Liver (tissue), 9 donors: ENCODE measurements around the gene UNC13D. TPM values are rescaled to one million over a fixed set of nuclear protein-coding genes. Genes with fewer than 3 reads are reported as not detected.
"Not testable (repeated sequence)": the region's sequence is repeated elsewhere in the genome, so short reads cannot be mapped to it uniquely, and the experiment has no call there.

ENCODE experiments used
- DNase-seq: peaks from one replicate; pipeline ENCODE4 v3.0.0-alpha.2; 2017; ENCODE audit warnings: low spot score
- H3K27ac ChIP-seq, 2 donors: one replicate each; pipeline ENCODE4 v1.7.0; 2013; ENCODE audit warnings: inconsistent platforms in 2 of 2, low read length in 2 of 2, control low read depth in 1 of 2, low read depth in 1 of 2, mild to moderate bottlenecking in 1 of 2
- H3K27me3 ChIP-seq, 4 donors: one replicate each; pipeline versions ENCODE4 v1.6.1 to v1.7.0; 2013; ENCODE audit warnings: low read length in 3 of 4, inconsistent platforms in 1 of 4, mild to moderate bottlenecking in 1 of 4, moderate library complexity in 1 of 4; ENCODE audit not compliant: control insufficient read depth in 4 of 4, insufficient read depth in 4 of 4
- H3K36me3 ChIP-seq, 4 donors: one replicate each; pipeline versions ENCODE4 v1.6.1 to v1.7.0; 2013; ENCODE audit warnings: low read length in 3 of 4, mild to moderate bottlenecking in 3 of 4, low read depth in 1 of 4, moderate library complexity in 1 of 4; ENCODE audit not compliant: control insufficient read depth in 4 of 4, insufficient read depth in 3 of 4
- H3K4me1 ChIP-seq, 4 donors: one replicate each; pipeline versions ENCODE4 v1.6.1 to v1.7.0; 2013; ENCODE audit warnings: low read length in 3 of 4, mild to moderate bottlenecking in 3 of 4, moderate library complexity in 1 of 4; ENCODE audit not compliant: control insufficient read depth in 4 of 4, insufficient read depth in 4 of 4
- H3K4me3 ChIP-seq, 3 donors: one replicate each; pipeline versions ENCODE4 v1.6.1 to v1.7.0; 2013; ENCODE audit warnings: low read length in 3 of 3, control low read depth in 1 of 3, low read depth in 1 of 3, mild to moderate bottlenecking in 1 of 3
- H3K9ac ChIP-seq, 2 donors: one replicate each; pipeline ENCODE4 v1.7.0; 2013; ENCODE audit warnings: low read length in 2 of 2, mild to moderate bottlenecking in 2 of 2, moderate library complexity in 2 of 2, control low read depth in 1 of 2, low read depth in 1 of 2
- H3K9me3 ChIP-seq, 4 donors: one replicate each; pipeline versions ENCODE4 v1.6.1 to v1.7.0; 2013; ENCODE audit warnings: low read length in 3 of 4; ENCODE audit not compliant: control insufficient read depth in 4 of 4
- ATF3 ChIP-seq: IDR thresholded peaks from 2 replicates; pipeline ENCODE4 v1.6.1; 2016; ENCODE audit warnings: antibody characterized with exemption
- CTCF ChIP-seq: fragments of 150-350 bp; IDR thresholded peaks from 2 replicates; pipeline ENCODE4 v1.5.1; 2017; ENCODE audit warnings: improper control_type of control experiment, low read depth, low read length; ENCODE audit not compliant: missing input control
- EGR1 ChIP-seq, 2 donors: IDR thresholded peaks; 2 replicates each; pipeline ENCODE4 v1.6.1; 2016 to 2018; ENCODE audit warnings: antibody characterized with exemption in 2 of 2, low read depth in 2 of 2
- FOXA1 ChIP-seq: IDR thresholded peaks from 2 replicates; pipeline ENCODE4 v1.6.1; 2016; ENCODE audit warnings: antibody characterized with exemption
- FOXA2 ChIP-seq: IDR thresholded peaks from 2 replicates; pipeline ENCODE4 v1.6.1; 2016; ENCODE audit warnings: antibody characterized with exemption
- GABPA ChIP-seq, 2 donors: IDR thresholded peaks in 1 of 2; conservative IDR thresholded peaks in 1 of 2; 2 replicates each; pipeline ENCODE4 v1.6.1; 2016; ENCODE audit warnings: antibody characterized with exemption in 2 of 2, mild to moderate bottlenecking in 1 of 2, moderate library complexity in 1 of 2
- HNF4A ChIP-seq, 2 donors: conservative IDR thresholded peaks; 2 replicates each; pipeline ENCODE4 v1.6.1; 2016; ENCODE audit warnings: antibody characterized with exemption in 2 of 2, mild to moderate bottlenecking in 2 of 2
- HNF4G ChIP-seq: IDR thresholded peaks from 2 replicates; pipeline ENCODE4 v1.6.1; 2016; ENCODE audit warnings: antibody characterized with exemption
- JUND ChIP-seq, 2 donors: IDR thresholded peaks; 2 replicates each; pipeline ENCODE4 v1.6.1; 2016; ENCODE audit warnings: antibody characterized with exemption in 2 of 2
- MAX ChIP-seq: IDR thresholded peaks from 2 replicates; pipeline ENCODE4 v1.6.1; 2016; ENCODE audit warnings: antibody characterized with exemption
- NR2F2 ChIP-seq: IDR thresholded peaks from 2 replicates; pipeline ENCODE4 v1.6.1; 2016; ENCODE audit warnings: antibody characterized with exemption
- RAD21 ChIP-seq, 2 donors: IDR thresholded peaks; 2 replicates each; pipeline ENCODE4 v1.6.1; 2016; ENCODE audit warnings: antibody characterized with exemption in 2 of 2, mild to moderate bottlenecking in 2 of 2
- REST ChIP-seq: IDR thresholded peaks from 2 replicates; pipeline ENCODE4 v1.6.1; 2016; ENCODE audit warnings: antibody characterized with exemption, mild to moderate bottlenecking
- SP1 ChIP-seq: IDR thresholded peaks from 2 replicates; pipeline ENCODE4 v1.6.1; 2018; ENCODE audit warnings: antibody characterized with exemption, mild to moderate bottlenecking
- ZBTB33 ChIP-seq: IDR thresholded peaks from 2 replicates; pipeline ENCODE4 v1.6.1; 2016; ENCODE audit warnings: antibody characterized with exemption
- WGBS: extraction: QIAGEN DNeasy Blood & Tissue Kit; methylation state at CpG from one replicate; pipeline ENCODE4 v1.1.7; 2013; 5-methylcytosine and 5-hydroxymethylcytosine counted together
- polyA plus RNA-seq, 2 donors: library from polyadenylated mRNA; stranded (reverse) in 1 of 2; unstranded in 1 of 2; fragments of 200-250 nt in 1 of 2; fragments of >200 nt in 1 of 2; fragmentation: Nextera tagmentation in 1 of 2; extraction: Ambion mirVana in 1 of 2; gene quantifications; one replicate each; pipeline versions ENCODE4 v1.2.1 to v1.2.3, GENCODE V29; 2013 to 2015
- total RNA-seq, 2 donors: library from RNA; depleted of rRNA; stranded (reverse); fragments of >200 nt; gene quantifications; one replicate each; pipeline ENCODE4 v1.2.3, GENCODE V29; 2014
- donor health status: healthy.
- donor health status: healthy.
- donor health status: healthy.
- donor health status: healthy.
- donor health status: healthy.

Gene UNC13D
- total and polyA plus RNA-seq, 4 donors = 2.1 to 22.9 (median 7.6) TPM

GRCh38 chr17:75889454-75889853, 45.2 kb upstream of the UNC13D start (continued):
- TF ChIP-seq ATF3 (no peak), RAD21 (IDR thresholded peaks at IDR 0.05) (no peak), FOXA2 (no peak)

GRCh38 chr17:75888484-75888883, 44.3 kb upstream of the UNC13D start:
- peaks cover 0 to 1% (median 0%) of the 10 kb centered on the region in 4 donors for H3K36me3 ChIP-seq
- no peak for TF ChIP-seq SP1
- no peak for TF ChIP-seq FOXA2
- TF ChIP-seq GABPA (IDR thresholded peaks at IDR 0.05 in 1 of 2, conservative IDR thresholded peaks at IDR 0.05 in 1 of 2) = no peak
- TF ChIP-seq CTCF = no peak
- no peak for TF ChIP-seq JUND (IDR thresholded peaks at IDR 0.05)
- TF ChIP-seq MAX = no peak
- TF ChIP-seq HNF4G = no peak
- H3K9ac ChIP-seq = no peak overlapping the region
- no peaks in the 10 kb centered on the region for H3K27me3 ChIP-seq
- no peak for DNase-seq
- H3K4me3 ChIP-seq = no peak overlapping the region
- 96% methylated on average over 6 of the region's 6 CpGs for WGBS
- H3K9me3 ChIP-seq = no peaks in the 10 kb centered on the region
- H3K4me1 ChIP-seq = peaks cover 7 to 23% (median 15%) of the 10 kb centered on the region in 4 donors
- no peak overlapping the region for H3K27ac ChIP-seq

GRCh38 chr17:75885860-75886259, 41.7 kb upstream of the UNC13D start:
- H3K27ac ChIP-seq, H3K9me3 ChIP-seq, H3K4me1 ChIP-seq, DNase-seq, H3K4me3 ChIP-seq, H3K9ac ChIP-seq, H3K27me3 ChIP-seq, H3K36me3 ChIP-seq: not testable (repeated sequence)
- WGBS = 91% methylated on average over 9 of the region's 9 CpGs

GRCh38 chr17:75885431-75885830, 41.2 kb upstream of the UNC13D start:
- Histone ChIP-seq H3K36me3 (no peaks in the 10 kb centered on the region), H3K27ac (no peak overlapping the region), H3K27me3 (no peaks in the 10 kb centered on the region), H3K4me1 (no peaks in the 10 kb centered on the region), H3K4me3 (no peak overlapping the region), H3K9ac (no peak overlapping the region), H3K9me3 (no peaks in the 10 kb centered on the region)
- WGBS = 76% methylated on average over 8 of the region's 8 CpGs
- no peak for DNase-seq
- no peak for TF ChIP-seq FOXA2
- no peak for TF ChIP-seq FOXA1
- TF ChIP-seq MAX = no peak
- no peak for TF ChIP-seq EGR1 (IDR thresholded peaks at IDR 0.05; ENCODE audit: low read depth in 2 of 2)
- TF ChIP-seq ATF3 = no peak
- no peak for TF ChIP-seq ZBTB33
- TF ChIP-seq CTCF = no peak
- no peak for TF ChIP-seq HNF4G
- TF ChIP-seq NR2F2 = no peak
- no peak for TF ChIP-seq REST
- no peak for TF ChIP-seq SP1
- TF ChIP-seq HNF4A (conservative IDR thresholded peaks at IDR 0.05) = no peak
